Activated T-cell treated with anti-CD3 and anti-CD28 coated beads for 48 hours (primary cell): Measurements from ENCODE around the gene ACKR4.

ENCODE experiments used
- DNase-seq: peaks from one replicate; pipeline ENCODE4 v3.0.0-alpha.2; 2020; ENCODE audit warnings: low read depth

ACKR4 gene

GRCh38 chr3:132641837-132642538 is 44.9 kb downstream of the ACKR4 start:
- DNase-seq = no peak

GRCh38 chr3:132642539-132642847 is 45.4 kb downstream of the ACKR4 start:
- no peak for DNase-seq

GRCh38 chr3:132643366-132643765 is 46.3 kb downstream of the ACKR4 start:
- no peak for DNase-seq

DNA sequence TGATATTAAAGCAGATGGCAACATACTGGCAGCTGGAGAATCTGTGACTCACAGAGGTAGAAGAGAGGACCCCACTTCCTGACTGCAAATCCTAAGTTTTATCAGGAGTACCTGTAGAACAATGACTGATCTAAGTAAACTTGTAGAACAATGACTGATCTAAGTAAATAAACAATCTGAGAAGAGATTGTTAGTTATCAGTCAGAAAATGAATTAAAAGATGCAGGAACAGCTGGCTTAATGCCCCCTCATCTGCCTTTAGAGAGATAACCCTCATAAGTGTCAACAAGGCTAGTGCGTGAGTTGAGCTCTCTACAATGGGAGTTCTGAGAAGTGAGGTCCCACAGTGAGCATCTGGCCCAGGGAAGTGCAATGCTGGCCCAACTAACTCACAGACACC is 48.0 kb downstream of the ACKR4 start:
- no peak for DNase-seq

GRCh38 chr3:132650153-132650552 is 53.1 kb downstream of the ACKR4 start:
- no peak for DNase-seq
